Measurements from ENCODE around the gene CDH13. TPM values are rescaled to one million over a fixed set of nuclear protein-coding genes. Genes with fewer than 3 reads are reported as not detected.

The CDH13 gene
- total and polyA plus RNA-seq, 2 experiments from 2014 or later = 1.6 to 4.4 TPM

DNA sequence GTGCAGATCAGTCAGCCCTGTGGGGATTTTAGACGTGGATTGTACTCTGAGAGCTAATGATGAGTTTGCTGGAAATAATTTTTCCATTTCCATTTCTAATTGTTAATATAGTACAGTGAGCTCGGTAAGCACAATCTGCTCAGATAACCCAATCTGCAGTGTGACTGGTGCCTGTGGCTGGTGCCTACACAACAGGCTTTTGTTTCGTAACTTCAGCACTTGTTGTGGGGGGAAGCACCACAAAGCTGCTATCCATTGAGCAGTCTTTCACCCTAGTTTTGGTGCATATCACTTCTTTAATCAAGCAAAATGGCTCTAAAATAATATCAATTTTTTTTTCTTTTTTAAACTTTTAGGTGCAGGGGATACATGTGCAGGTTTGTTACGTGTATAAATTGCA lies 646.1 kb downstream of the CDH13 start:
- Histone ChIP-seq H3F3A (replicated peaks; ENCODE audit: low read depth) (no peaks in the 10 kb centered on the region), H3K4me2 (no peak overlapping the region), H3K9me2 (ENCODE audit: insufficient read depth) (no peaks in the 10 kb centered on the region), H3K79me2 (replicated peaks; ENCODE audit: insufficient read depth) (no peaks in the 10 kb centered on the region), H4K20me1 (replicated peaks; ENCODE audit: insufficient read depth) (no peaks in the 10 kb centered on the region), H3K27me3 (ENCODE audit: insufficient read depth) (no peaks in the 10 kb centered on the region), H2AFZ (no peak overlapping the region), H3K4me1 (ENCODE audit: insufficient read depth) (no peaks in the 10 kb centered on the region), H3K27ac (ENCODE audit: low read depth) (no peak overlapping the region), H3K36me3 (ENCODE audit: insufficient read depth) (no peaks in the 10 kb centered on the region), H3K4me3 (no peak overlapping the region)
- no peak for TF ChIP-seq STAT1 (IDR thresholded peaks at IDR 0.05; ENCODE audit: unreplicated experiment)
- no peak for TF ChIP-seq ZNF114 (CRISPR knock-in tag; IDR thresholded peaks at IDR 0.05)
- TF ChIP-seq EZH2phosphoT487 (IDR thresholded peaks at IDR 0.05; ENCODE audit: unreplicated experiment) = no peak
- no peak for TF ChIP-seq ZNF462 (CRISPR knock-in tag; IDR thresholded peaks at IDR 0.05)
- TF ChIP-seq CREB1 (CRISPR knock-in tag; IDR thresholded peaks at IDR 0.05; ENCODE audit: low read depth) = no peak
- TF ChIP-seq EZH2 (IDR thresholded peaks at IDR 0.05; ENCODE audit: low read depth, unreplicated experiment) = no peak
- no peak for TF ChIP-seq JUNB (IDR thresholded peaks at IDR 0.05; ENCODE audit: unreplicated experiment)
- no peak for TF ChIP-seq NANOG (IDR thresholded peaks at IDR 0.05; ENCODE audit: borderline replicate concordance)
- no peak for TF ChIP-seq ZNF331 (CRISPR knock-in tag; IDR thresholded peaks at IDR 0.05; ENCODE audit: low read depth)
- TF ChIP-seq, protein P1, sequence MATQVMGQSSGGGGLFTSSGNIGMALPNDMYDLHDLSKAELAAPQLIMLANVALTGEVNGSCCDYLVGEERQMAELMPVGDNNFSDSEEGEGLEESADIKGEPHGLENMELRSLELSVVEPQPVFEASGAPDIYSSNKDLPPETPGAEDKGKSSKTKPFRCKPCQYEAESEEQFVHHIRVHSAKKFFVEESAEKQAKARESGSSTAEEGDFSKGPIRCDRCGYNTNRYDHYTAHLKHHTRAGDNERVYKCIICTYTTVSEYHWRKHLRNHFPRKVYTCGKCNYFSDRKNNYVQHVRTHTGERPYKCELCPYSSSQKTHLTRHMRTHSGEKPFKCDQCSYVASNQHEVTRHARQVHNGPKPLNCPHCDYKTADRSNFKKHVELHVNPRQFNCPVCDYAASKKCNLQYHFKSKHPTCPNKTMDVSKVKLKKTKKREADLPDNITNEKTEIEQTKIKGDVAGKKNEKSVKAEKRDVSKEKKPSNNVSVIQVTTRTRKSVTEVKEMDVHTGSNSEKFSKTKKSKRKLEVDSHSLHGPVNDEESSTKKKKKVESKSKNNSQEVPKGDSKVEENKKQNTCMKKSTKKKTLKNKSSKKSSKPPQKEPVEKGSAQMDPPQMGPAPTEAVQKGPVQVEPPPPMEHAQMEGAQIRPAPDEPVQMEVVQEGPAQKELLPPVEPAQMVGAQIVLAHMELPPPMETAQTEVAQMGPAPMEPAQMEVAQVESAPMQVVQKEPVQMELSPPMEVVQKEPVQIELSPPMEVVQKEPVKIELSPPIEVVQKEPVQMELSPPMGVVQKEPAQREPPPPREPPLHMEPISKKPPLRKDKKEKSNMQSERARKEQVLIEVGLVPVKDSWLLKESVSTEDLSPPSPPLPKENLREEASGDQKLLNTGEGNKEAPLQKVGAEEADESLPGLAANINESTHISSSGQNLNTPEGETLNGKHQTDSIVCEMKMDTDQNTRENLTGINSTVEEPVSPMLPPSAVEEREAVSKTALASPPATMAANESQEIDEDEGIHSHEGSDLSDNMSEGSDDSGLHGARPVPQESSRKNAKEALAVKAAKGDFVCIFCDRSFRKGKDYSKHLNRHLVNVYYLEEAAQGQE (IDR thresholded peaks at IDR 0.05; ENCODE audit: unreplicated experiment) = no peak
- no peak for TF ChIP-seq CTCF (conservative IDR thresholded peaks at IDR 0.05; ENCODE audit: low read depth in 2 of 2)
- TF ChIP-seq ETS1 (IDR thresholded peaks at IDR 0.05) = no peak
- no peak for TF ChIP-seq POLR2AphosphoS5 (IDR thresholded peaks at IDR 0.05; ENCODE audit: low read depth)
- DNase-seq (ENCODE audit: low spot score) (no peak), ATAC-seq (no peak)
- no peaks in the 10 kb centered on the region for H3K9me3 Mint-ChIP-seq
- H3K4me1 Mint-ChIP-seq = no peaks in the 10 kb centered on the region
- peaks cover 5% of the 10 kb centered on the region for H3K27me3 Mint-ChIP-seq (ENCODE audit: insufficient read depth, low read depth, poor library complexity)
- H3K36me3 Mint-ChIP-seq (ENCODE audit: low read depth) = no peaks in the 10 kb centered on the region
- H3K27ac Mint-ChIP-seq = no peak overlapping the region
- H3K4me3 Mint-ChIP-seq = no peak overlapping the region

All from GM23338 (cell line).